HepG2 (cell line): ENCODE measurements around the gene ASPRV1. TPM values are rescaled to one million over a fixed set of nuclear protein-coding genes. Genes with fewer than 3 reads are reported as not detected.
A peak's percentile ranks its signal among the peaks of the same experiment; 100 is the strongest.

Experiments used
- ARHGAP35 ChIP-seq: sonication (generic); formaldehyde crosslinking; IDR thresholded peaks from 2 replicates; pipeline ENCODE4 v1.9.0; 2022; ENCODE audit warnings: mild to moderate bottlenecking, inconsistent platforms, moderate library complexity, missing genetic modification reagents, borderline replicate concordance
- BATF2 ChIP-seq: sonication (generic); formaldehyde crosslinking; IDR thresholded peaks from 2 replicates; pipeline ENCODE4 v1.8.0; 2022; ENCODE audit warnings: mild to moderate bottlenecking, missing genetic modification reagents, moderate library complexity
- CAMTA2 ChIP-seq: sonication (generic); formaldehyde crosslinking; IDR thresholded peaks from 2 replicates; pipeline ENCODE4 v1.4.0; 2020; ENCODE audit warnings: mild to moderate bottlenecking, missing genetic modification reagents, borderline replicate concordance
- ELF3 ChIP-seq: IDR thresholded peaks from 2 replicates; pipeline ENCODE4 v1.6.1; 2016; ENCODE audit warnings: missing genetic modification reagents, missing compliant biosample characterization
- HINFP ChIP-seq: sonication (generic); formaldehyde crosslinking; IDR thresholded peaks from 2 replicates; pipeline ENCODE4 v1.4.0; 2020; ENCODE audit warnings: low read depth, mild to moderate bottlenecking, missing genetic modification reagents
- KAT2B ChIP-seq: fragments of 150-350 bp; IDR thresholded peaks from 2 replicates; pipeline ENCODE4 v1.6.1; 2014; ENCODE audit warnings: low read depth, low read length, borderline replicate concordance
- NFE2L1 ChIP-seq: sonication (generic); formaldehyde crosslinking; IDR thresholded peaks from 2 replicates; pipeline ENCODE4 v1.4.0; 2020; ENCODE audit warnings: missing genetic modification reagents, mild to moderate bottlenecking, borderline replicate concordance
- PHF21A ChIP-seq: sonication (generic); formaldehyde crosslinking; IDR thresholded peaks from 2 replicates; pipeline ENCODE4 v1.5.0; 2020; ENCODE audit warnings: mild to moderate bottlenecking, missing genetic modification reagents
- SRF ChIP-seq: IDR thresholded peaks from 2 replicates; pipeline ENCODE4 v1.6.1; 2011; ENCODE audit warnings: mild to moderate bottlenecking, low read depth, low read length, moderate library complexity
- TEAD3 ChIP-seq: optimal IDR thresholded peaks from 2 replicates; pipeline ENCODE3; 2016; ENCODE audit warnings: borderline replicate concordance
- ZBED4 ChIP-seq: sonication (generic); formaldehyde crosslinking; IDR thresholded peaks from 2 replicates; pipeline ENCODE4 v1.4.0; 2020; ENCODE audit warnings: missing genetic modification reagents, borderline replicate concordance
- ZBTB25 ChIP-seq: IDR thresholded peaks from 2 replicates; pipeline ENCODE4 v1.6.1; 2018; ENCODE audit warnings: missing genetic modification reagents
- ZBTB4 ChIP-seq: sonication (generic); formaldehyde crosslinking; IDR thresholded peaks from 2 replicates; pipeline ENCODE4 v1.4.0; 2020; ENCODE audit warnings: missing genetic modification reagents, mild to moderate bottlenecking, borderline replicate concordance
- ZNF207 ChIP-seq: fragments of 450-650 bp; IDR thresholded peaks from 2 replicates; pipeline ENCODE4 v1.6.1; 2016; ENCODE audit warnings: antibody characterized with exemption, borderline replicate concordance
- ZNF251 ChIP-seq: sonication (generic); formaldehyde crosslinking; IDR thresholded peaks from 2 replicates; pipeline ENCODE4 v1.9.0; 2021; ENCODE audit warnings: mild to moderate bottlenecking, missing genetic modification reagents
- ZNF331 ChIP-seq: sonication (generic); formaldehyde crosslinking; IDR thresholded peaks from 2 replicates; pipeline ENCODE4 v1.4.0; 2020; ENCODE audit warnings: missing genetic modification reagents
- ZNF605 ChIP-seq: sonication (generic); formaldehyde crosslinking; IDR thresholded peaks from 2 replicates; pipeline ENCODE4 v1.8.0; 2022; ENCODE audit warnings: mild to moderate bottlenecking, missing genetic modification reagents
- polyA plus RNA-seq, 8 experiments: library from polyadenylated mRNA; depleted of rRNA in 3 of 8; stranded (reverse) in 7 of 8; unstranded in 1 of 8; fragments of >200 nt; fragmentation: Illumina TruSeq in 4 of 8; extraction: Trizol in 4 of 8; gene quantifications; 2 replicates each; pipeline versions ENCODE4 v1.2.1 to v1.2.3, GENCODE V29; 2011 to 2016; ENCODE audit warnings: low read depth in 4 of 8, missing spikeins in 1 of 8, mixed read lengths in 1 of 8; ENCODE audit not compliant: insufficient read depth in 1 of 8
- total RNA-seq, 5 experiments: library from RNA; depleted of rRNA; stranded (reverse); fragments of >200 nt; fragmentation: Illumina TruSeq; extraction: Trizol; gene quantifications; 2 replicates each; pipeline ENCODE4 v1.2.3, GENCODE V29; 2016; ENCODE audit warnings: low read depth in 1 of 5

Gene ASPRV1
- total and polyA plus RNA-seq, 2 of the 13 experiments (the other 11 are each of a cell fraction or from before 2014, with no cell fraction given) = 0.40 to 0.48 TPM

GRCh38 chr2:69948032-69948962 lies 13.1 kb downstream of the ASPRV1 start (continued):
- TF ChIP-seq BATF2 (CRISPR knock-in tag) (no peak), ZBTB4 (CRISPR knock-in tag) (no peak), ZNF605 (peak; percentile 37; the same call in 1 of the 2 replicates), HINFP (peak; percentile 99), CAMTA2 (CRISPR knock-in tag) (no peak), TEAD3 (CRISPR knock-in tag) (peak; percentile 27), NFE2L1 (CRISPR knock-in tag) (peak; percentile 67), ZNF207 (no peak), ZNF331 (0 out of 2 replicates have a peak, but pooled peaks have one; percentile 4), ZNF251 (CRISPR knock-in tag) (no peak), ZBED4 (CRISPR knock-in tag) (no peak), ELF3 (CRISPR knock-in tag) (no peak), ZBTB25 (CRISPR knock-in tag) (no peak), PHF21A (0 out of 2 replicates have a peak, but pooled peaks have one; percentile 31), KAT2B (no peak), ARHGAP35 (CRISPR knock-in tag) (no peak), SRF (no peak)
